8988T (cell line): Measurements from ENCODE around the gene MIX23.
"Not testable (repeated sequence)": the region's sequence is repeated elsewhere in the genome, so short reads cannot be mapped to it uniquely, and the experiment has no call there.

Source experiments
- DNase-seq: peaks from one replicate; pipeline ENCODE4 v3.0.0; 2011

MIX23 gene

GRCh38 chr3:122391681-122392446, 8.8 kb upstream of the MIX23 start:
- DNase-seq: no peak

GRCh38 chr3:122390665-122391064, 7.6 kb upstream of the MIX23 start:
- no peak for DNase-seq

- no peak for DNase-seq
These were observed 6.9 kb upstream of the MIX23 start for GRCh38 chr3:122389892-122390291.

- DNase-seq: no peak
These were observed 6.2 kb upstream of the MIX23 start for GRCh38 chr3:122389197-122389596.

DNA sequence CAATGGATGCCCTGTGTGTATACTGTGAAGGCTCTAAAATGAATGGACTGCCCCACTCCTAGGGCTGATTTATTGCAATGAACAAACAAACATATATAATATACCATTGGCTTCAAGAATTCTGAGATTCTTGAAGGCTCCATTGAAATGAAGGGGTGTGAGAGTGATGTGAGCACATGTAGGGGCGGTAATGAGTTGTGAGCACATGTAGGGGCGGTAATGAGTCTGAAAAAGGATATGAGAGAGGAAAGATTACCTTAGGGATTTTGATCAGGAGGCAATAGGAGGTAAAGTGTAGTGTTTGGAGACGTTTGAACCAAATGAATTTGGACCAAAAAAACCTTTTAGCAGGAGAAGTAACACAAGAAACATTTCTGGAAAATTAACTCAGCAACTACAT, 4.7 kb upstream of the MIX23 start:
- no peak for DNase-seq

- DNase-seq: peak; percentile 74
These were observed 1.0 kb upstream of the MIX23 start, which contains the start of gene FAM162A for GRCh38 chr3:122383771-122384697. TSS of gene FAM162A (plus strand) at chr3:122384182. CDS start at chr3:122384266, 84 bp downstream.

DNA sequence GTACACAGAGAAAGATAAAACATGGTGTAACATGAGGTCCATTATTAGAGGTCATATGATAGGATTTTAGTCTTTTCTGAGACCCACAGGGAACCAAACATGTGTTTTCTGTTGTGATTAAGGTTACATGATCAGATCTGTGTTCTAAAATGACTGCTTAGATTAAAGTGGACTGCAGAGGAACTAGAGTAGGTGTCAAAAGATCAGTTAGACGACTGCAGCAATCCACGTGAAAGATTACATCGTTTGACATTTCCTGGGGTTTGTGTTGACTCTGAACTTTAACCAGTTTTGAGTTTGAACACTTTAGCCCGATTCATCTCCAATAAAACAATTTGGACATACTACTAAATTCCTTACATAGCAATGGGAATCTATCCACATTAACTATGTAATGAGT, 5.1 kb downstream of the MIX23 start:
- no peak for DNase-seq

DNA sequence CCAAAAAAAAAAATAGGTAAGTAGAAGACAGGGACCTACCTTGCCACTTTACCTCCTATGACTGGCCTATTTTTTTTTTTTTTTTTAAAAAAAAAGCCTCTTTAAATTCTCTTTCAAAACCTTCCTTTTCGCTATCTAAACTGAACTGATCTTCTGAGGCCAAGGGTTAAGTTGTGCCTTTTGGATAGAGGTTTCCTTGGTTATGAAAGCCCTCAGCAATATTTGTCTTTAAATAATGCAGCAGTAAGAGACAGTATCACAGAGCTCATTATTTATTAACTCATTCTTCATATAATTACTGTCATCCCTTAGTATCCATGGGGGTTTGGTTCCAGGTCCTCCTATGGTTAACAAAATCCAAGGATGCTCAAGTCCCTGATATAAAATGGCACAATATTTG, 9.0 kb downstream of the MIX23 start:
- DNase-seq: no peak

DNA sequence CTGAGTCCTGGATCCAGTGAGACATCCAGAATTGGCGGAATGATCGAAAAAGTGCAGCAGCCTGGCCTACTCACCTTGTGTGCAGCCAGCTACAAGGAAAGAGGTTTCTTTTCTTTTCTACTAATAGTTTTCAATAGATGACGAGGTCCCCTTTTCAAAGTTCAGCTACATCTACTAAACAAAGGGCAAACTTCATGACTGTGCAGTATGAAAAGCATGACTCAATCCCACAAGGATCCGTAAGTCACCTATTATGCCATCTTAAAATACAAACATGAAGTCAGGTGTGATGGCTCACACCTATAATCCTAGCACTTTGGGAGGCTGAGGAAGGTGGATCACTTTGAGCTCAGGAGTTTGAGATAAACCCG, 16.7 kb downstream of the MIX23 start:
- no peak for DNase-seq

DNA sequence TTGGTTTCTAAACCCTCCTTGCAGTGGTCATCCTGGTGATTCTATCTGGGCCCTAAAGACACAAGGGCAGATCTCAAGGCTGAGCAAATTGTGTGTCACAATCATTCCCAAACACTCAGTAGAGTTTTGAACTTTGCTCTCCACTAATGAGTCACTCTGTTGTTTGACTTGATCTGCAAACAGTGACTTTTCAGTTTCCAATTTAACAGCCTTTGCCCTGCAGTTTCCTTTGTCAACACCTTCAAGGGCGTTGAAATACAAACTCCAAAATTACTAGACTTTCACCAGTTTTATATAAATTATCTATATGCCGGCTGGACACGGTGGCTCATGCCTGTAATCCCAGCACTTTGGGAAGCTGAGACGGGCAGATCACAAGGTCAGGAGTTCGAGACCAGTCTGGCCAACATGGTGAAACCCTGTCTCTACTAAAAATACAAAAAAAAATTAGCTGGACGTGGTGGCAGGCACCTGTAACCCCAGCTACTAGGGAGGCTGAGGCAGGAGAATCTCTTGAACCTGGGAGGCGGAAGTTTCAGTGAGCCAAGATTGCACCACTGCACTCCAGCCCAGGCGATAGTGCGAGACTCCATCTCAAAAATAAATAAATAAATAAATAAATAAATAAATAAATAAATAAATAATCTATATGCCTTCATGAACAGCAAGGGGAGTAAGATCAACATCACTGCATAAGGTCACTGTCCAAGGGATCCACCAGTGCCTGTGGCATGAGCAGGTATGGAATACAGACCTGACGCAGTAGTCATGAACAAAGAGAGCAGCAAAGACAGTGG, 17.3 kb downstream of the MIX23 start:
- not testable (repeated sequence) for DNase-seq

- DNase-seq: no peak
These were observed 18.0 kb downstream of the MIX23 start for GRCh38 chr3:122365073-122365472.

DNA sequence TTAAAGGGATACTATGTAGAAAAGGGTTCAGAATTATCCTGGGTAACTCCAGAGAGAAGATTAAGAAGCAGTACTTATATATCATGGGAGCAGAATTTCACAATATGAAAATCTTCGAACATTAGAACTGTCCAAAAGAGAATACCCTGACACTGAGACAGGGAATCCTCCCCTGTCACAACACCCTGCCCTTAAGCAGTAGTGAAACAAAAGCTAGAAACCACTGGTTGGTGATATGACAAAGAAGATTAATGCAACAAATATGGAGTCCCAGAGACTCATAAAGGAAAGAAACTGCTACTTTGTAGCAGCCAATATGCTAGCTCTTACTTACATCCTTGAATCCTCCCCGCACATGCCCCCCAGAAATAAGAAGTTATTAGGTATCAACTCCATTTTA, 18.5 kb downstream of the MIX23 start:
- no peak for DNase-seq

DNA sequence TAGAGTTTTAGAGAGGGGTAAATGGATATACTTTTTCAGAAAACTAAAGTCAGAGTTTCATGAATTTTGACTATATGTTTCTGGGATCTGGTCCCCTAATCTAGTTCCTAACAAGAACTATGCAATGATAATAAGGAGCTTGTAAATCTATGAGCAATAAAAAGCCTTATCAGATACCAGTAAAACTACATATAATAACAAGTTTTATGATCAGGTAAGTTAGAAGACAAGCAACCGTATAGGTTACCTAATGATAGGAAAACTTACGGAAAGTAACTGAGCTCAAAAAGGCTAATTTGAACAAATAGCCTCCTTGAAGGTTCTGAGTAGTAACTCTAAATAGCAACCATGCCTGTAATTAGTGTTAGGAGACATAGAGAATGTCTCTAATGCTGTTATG, 21.0 kb downstream of the MIX23 start:
- DNase-seq: no peak

GRCh38 chr3:122358703-122359032, 24.4 kb downstream of the MIX23 start:
- DNase-seq: no peak

GRCh38 chr3:122357828-122358702, 25.0 kb downstream of the MIX23 start:
- DNase-seq: no peak

DNA sequence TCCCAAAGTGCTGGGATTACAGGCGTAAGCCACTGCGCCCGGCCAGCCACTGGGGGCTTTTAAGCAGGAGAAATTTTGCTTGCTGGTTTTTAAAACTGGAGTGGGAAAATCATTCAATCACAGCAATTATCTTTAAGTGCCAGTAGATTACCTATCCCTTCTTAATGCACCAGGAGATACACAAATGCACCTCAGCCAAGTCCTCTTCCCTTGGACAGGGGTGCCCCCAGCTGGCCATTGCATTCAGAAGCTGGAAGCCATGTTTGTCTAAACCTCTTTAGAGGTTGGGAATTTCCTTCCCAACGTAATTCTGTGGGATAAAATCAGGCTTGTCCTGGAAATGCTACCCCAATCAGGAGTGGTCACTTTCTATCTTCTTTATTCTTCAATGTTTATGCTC, 26.6 kb downstream of the MIX23 start:
- DNase-seq: no peak

DNA sequence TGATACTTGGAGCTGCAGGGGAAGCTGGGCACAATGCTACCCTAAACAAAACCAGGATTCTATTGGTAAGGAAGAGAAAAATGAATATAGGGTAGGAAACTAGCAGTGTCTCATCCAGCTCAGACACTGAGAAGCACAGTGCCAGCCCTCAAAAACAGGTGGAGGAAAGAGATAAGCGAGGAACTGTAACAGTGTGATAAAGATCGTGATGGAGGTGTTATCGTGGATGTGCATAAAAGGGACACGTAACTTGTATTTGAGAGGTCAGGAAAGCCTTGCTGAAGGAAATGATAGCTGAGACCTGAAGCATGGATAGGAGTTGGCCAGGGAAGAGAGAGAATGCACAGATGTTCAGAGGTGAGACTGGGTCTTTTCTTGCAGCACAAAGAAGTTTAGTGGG, 27.4 kb downstream of the MIX23 start:
- no peak for DNase-seq

DNA sequence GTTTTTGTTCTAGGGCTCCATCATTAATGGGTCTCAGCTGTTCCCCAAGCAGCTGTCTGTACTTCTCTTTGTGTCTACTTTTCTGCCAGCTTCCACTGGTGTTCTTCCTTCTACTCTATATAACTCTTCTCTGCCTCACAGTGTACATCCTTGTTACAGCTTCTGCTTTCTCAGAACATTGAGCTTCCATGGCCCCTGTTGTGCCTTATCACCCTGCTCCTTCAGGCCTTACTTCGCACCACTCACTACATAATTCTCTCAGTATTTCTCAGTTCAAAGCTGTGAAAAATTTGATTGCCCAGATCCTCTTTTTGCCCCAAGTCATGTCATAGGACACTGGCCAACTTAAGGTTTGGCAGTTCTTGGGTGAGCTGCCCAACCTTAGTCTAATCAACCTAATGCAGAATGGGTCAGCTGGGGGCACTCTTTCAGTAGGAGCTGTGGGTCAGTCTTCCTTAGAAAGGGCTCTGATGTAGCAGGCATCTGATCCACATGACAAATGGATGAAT, 29.1 kb downstream of the MIX23 start:
- DNase-seq: no peak

GRCh38 chr3:122353215-122353614, 29.8 kb downstream of the MIX23 start:
- no peak for DNase-seq

DNA sequence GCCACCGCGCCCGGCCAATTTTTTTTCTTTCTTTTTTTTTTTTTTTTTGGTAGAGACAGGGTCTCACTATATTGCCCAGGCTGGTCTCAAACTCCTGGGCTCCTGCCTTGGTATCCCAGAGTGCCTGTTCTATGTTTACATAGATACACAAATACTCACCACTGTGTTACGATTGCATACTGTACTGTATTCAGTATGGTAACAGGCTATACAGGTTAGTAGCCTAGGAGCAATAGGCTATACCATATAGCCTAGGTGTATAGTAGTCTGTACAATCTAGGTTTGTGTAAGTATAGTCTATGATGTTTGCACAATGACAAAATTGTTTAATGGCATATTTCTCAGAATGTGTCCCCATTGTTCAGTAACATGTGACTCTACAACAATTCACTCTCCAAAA, 31.4 kb downstream of the MIX23 start:
- no peak for DNase-seq

DNA sequence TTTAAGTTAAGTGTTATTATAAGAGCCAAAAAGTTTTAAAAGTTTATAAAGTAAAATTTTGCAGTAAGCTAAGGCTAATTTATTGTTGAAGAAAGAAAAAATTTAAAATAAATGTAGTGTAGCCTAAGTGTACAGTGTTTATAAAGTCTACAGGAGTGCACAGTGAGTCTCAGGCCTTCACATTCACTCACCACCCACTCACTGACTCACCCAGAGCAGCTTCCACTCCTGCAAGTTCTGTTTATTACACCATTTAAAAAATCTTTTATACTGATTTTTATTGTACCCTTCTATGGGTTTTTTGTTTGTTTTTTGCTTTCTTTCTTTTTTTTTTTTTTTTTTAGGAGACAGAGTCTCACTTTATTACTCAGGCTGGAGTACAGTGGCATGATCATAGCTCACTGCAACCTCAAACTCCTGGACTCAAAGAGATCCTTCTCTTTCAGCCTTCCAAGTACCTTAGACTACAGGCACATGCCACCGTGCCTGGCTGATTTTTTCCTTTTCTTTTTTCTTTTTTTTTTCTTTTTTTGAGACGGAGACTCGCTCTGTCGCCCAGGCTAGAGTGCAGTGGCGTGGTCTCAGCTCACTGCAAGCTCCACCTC, 32.1 kb downstream of the MIX23 start:
- no peak for DNase-seq

GRCh38 chr3:122349171-122349570, 33.9 kb downstream of the MIX23 start:
- DNase-seq: no peak
